H1 (cell line): ENCODE data around the gene COG4. TPM values are rescaled to one million over a fixed set of nuclear protein-coding genes. Genes with fewer than 3 reads are reported as not detected.
A peak's percentile ranks its signal among the peaks of the same experiment; 100 is the strongest.

Experiments
- CTCF ChIA-PET: fragments of 300-600 bp; sonication (Branson Sonifier 250); formaldehyde crosslinking; loops from one replicate; lab custom pipeline; 2021; ENCODE audit not compliant: partially characterized antibody; lab: Charles Lee
- POLR2A ChIA-PET: fragments of 300-600 bp; sonication (Branson Sonifier 250); formaldehyde crosslinking; loops from one replicate; lab custom pipeline; 2021; ENCODE audit warnings: inconsistent platforms; ENCODE audit not compliant: partially characterized antibody; lab: Charles Lee
- DNase-seq, 2 experiments: peaks; one replicate each; pipeline versions ENCODE4 v3.0.0 to v3.0.0-alpha.2; 2010 to 2022; ENCODE audit warnings: low spot score in 2 of 2, low read depth in 1 of 2, mixed read lengths in 1 of 2
- FAIRE-seq: peaks from 2 replicates; lab custom pipeline; 2011; peaks lifted over from hg19 to GRCh38; lab: Jason Lieb, UNC
- H2AFZ ChIP-seq: 2 replicates; pipeline ENCODE4 v1.8.1; 2012; ENCODE audit warnings: low read length, inconsistent platforms
- H2AK5ac ChIP-seq: 2 replicates; pipeline ENCODE4 v1.6.1; 2013; ENCODE audit warnings: low read depth, low read length
- H2BK120ac ChIP-seq: replicated peaks from 2 replicates; pipeline ENCODE3; 2013; ENCODE audit warnings: low read depth, low read length, inconsistent platforms
- H2BK12ac ChIP-seq: 2 replicates; pipeline ENCODE4 v1.6.1; 2013; ENCODE audit warnings: low read depth, low read length
- H2BK15ac ChIP-seq: 2 replicates; pipeline ENCODE4 v1.6.1; 2013; ENCODE audit warnings: low read length
- H2BK20ac ChIP-seq: 2 replicates; pipeline ENCODE4 v1.6.1; 2013; ENCODE audit warnings: low read length
- H2BK5ac ChIP-seq: 2 replicates; pipeline ENCODE4 v1.6.1; 2013; ENCODE audit warnings: low read depth, low read length
- H3K14ac ChIP-seq: 2 replicates; pipeline ENCODE4 v1.6.1; 2013; ENCODE audit warnings: inconsistent platforms; ENCODE audit not compliant: insufficient read length
- H3K18ac ChIP-seq: 2 replicates; pipeline ENCODE4 v1.6.1; 2013; ENCODE audit warnings: low read length; ENCODE audit errors: extremely low read depth
- H3K23ac ChIP-seq: 2 replicates; pipeline ENCODE4 v1.6.1; 2013; ENCODE audit warnings: inconsistent platforms; ENCODE audit not compliant: insufficient read length
- H3K23me2 ChIP-seq: 2 replicates; pipeline ENCODE4 v1.6.1; 2013; ENCODE audit warnings: low read depth, low read length
- H3K27ac ChIP-seq: 2 replicates; pipeline ENCODE4 v1.6.1; 2011; ENCODE audit warnings: low read depth, low read length, inconsistent platforms
- H3K27me3 ChIP-seq, 4 experiments: replicated peaks in 1 of 4; 1 replicate in 1 of 4; 2 replicates in 3 of 4; pipeline versions ENCODE4 v1.6.1 to v1.8.1; 2011 to 2013; ENCODE audit warnings: low read length in 3 of 4, mild to moderate bottlenecking in 3 of 4, inconsistent platforms in 2 of 4, mixed read lengths in 2 of 4, moderate library complexity in 1 of 4; ENCODE audit not compliant: control insufficient read depth in 3 of 4, insufficient read depth in 3 of 4; ENCODE audit errors: extremely low read depth in 1 of 4
- H3K36me3 ChIP-seq, 4 experiments: 2 replicates each; pipeline versions ENCODE4 v1.6.1 to v1.8.1; 2011 to 2013; ENCODE audit warnings: mild to moderate bottlenecking in 4 of 4, low read length in 3 of 4, moderate library complexity in 2 of 4, control low read depth in 1 of 4, inconsistent platforms in 1 of 4; ENCODE audit not compliant: insufficient read depth in 4 of 4, control insufficient read depth in 2 of 4
- H3K4ac ChIP-seq: replicated peaks from 2 replicates; pipeline ENCODE3; 2013; ENCODE audit warnings: low read length, low read depth, mixed read lengths, inconsistent platforms; ENCODE audit not compliant: insufficient read length
- H3K4me1 ChIP-seq, 4 experiments: replicated peaks in 1 of 4; 1 replicate in 1 of 4; 2 replicates in 3 of 4; pipeline versions ENCODE4 v1.6.1 to v1.8.1; 2011 to 2013; ENCODE audit warnings: low read length in 3 of 4, inconsistent platforms in 2 of 4, mixed read lengths in 1 of 4; ENCODE audit not compliant: insufficient read depth in 4 of 4, control insufficient read depth in 3 of 4
- H3K4me2 ChIP-seq, 2 experiments: 2 replicates each; pipeline versions ENCODE4 v1.6.1 to v1.8.1; 2011 to 2013; ENCODE audit warnings: low read depth in 2 of 2, low read length in 2 of 2, control low read depth in 1 of 2, inconsistent platforms in 1 of 2, mild to moderate bottlenecking in 1 of 2; ENCODE audit not compliant: insufficient read depth in 1 of 2
- H3K4me3 ChIP-seq, 4 experiments: fragments of 200-600, 300-600 bp in 1 of 4; sonication (generic), shearing (Covaris generic), sonication (Bioruptor Twin) in 1 of 4; 2 replicates each; pipeline versions ENCODE4 v1.5.1 to v1.8.1; 2011 to 2016; ENCODE audit warnings: low read length in 4 of 4, low read depth in 3 of 4, control low read depth in 2 of 4, inconsistent platforms in 2 of 4, mild to moderate bottlenecking in 2 of 4, mixed read lengths in 1 of 4, moderate library complexity in 1 of 4; ENCODE audit not compliant: insufficient read depth in 2 of 4; ENCODE audit errors: extremely low read depth in 1 of 4
- H3K56ac ChIP-seq: replicated peaks from 2 replicates; pipeline ENCODE3; 2013; ENCODE audit warnings: low read depth, mild to moderate bottlenecking, mixed read lengths, low read length, inconsistent platforms; ENCODE audit not compliant: insufficient read length
- H3K79me1 ChIP-seq: 2 replicates; pipeline ENCODE4 v1.6.1; 2013; ENCODE audit warnings: low read depth, low read length, control low read depth
- H3K79me2 ChIP-seq, 2 experiments: 2 replicates each; pipeline versions ENCODE4 v1.6.1 to v1.8.1; 2012 to 2013; ENCODE audit warnings: low read length in 2 of 2, mild to moderate bottlenecking in 2 of 2, inconsistent platforms in 1 of 2; ENCODE audit not compliant: insufficient read depth in 2 of 2, control insufficient read depth in 1 of 2
- H3K9ac ChIP-seq, 4 experiments: replicated peaks in 1 of 4; 1 replicate in 1 of 4; 2 replicates in 3 of 4; pipeline versions ENCODE4 v1.6.1 to v1.8.1; 2011 to 2013; ENCODE audit warnings: low read depth in 3 of 4, low read length in 3 of 4, control low read depth in 2 of 4, mild to moderate bottlenecking in 2 of 4, moderate library complexity in 2 of 4, inconsistent platforms in 1 of 4; ENCODE audit errors: extremely low read depth in 1 of 4
- H3K9me3 ChIP-seq, 2 experiments: 2 replicates each; pipeline versions ENCODE4 v1.6.1 to v1.8.1; 2012 to 2013; ENCODE audit warnings: mild to moderate bottlenecking in 2 of 2, moderate library complexity in 2 of 2, control low read depth in 1 of 2, inconsistent platforms in 1 of 2, low read depth in 1 of 2, low read length in 1 of 2, mixed read lengths in 1 of 2; ENCODE audit not compliant: insufficient read depth in 2 of 2
- H4K20me1 ChIP-seq, 2 experiments: replicated peaks in 1 of 2; 2 replicates each; pipeline versions ENCODE3 to v1.8.1; 2011 to 2013; ENCODE audit warnings: inconsistent platforms in 2 of 2, low read length in 2 of 2, mild to moderate bottlenecking in 1 of 2; ENCODE audit not compliant: insufficient read depth in 2 of 2, control insufficient read depth in 1 of 2
- H4K5ac ChIP-seq: 2 replicates; pipeline ENCODE4 v1.6.1; 2013; ENCODE audit warnings: low read length, low read depth, mixed read lengths, inconsistent platforms; ENCODE audit not compliant: insufficient read length
- H4K8ac ChIP-seq: 2 replicates; pipeline ENCODE4 v1.8.0; 2013; ENCODE audit warnings: mild to moderate bottlenecking, moderate library complexity, low read length, inconsistent platforms; ENCODE audit not compliant: insufficient read depth; ENCODE audit errors: extremely low read depth
- H4K91ac ChIP-seq: replicated peaks from 2 replicates; pipeline ENCODE3; 2013; ENCODE audit warnings: low read length, mixed read lengths, inconsistent platforms; ENCODE audit not compliant: insufficient read length
- CBX8 ChIP-seq: fragments of 300-800, 300-1000 bp; sonication (generic); IDR thresholded peaks from 2 replicates; pipeline ENCODE4 v1.7.1; 2016; ENCODE audit warnings: low read depth, low read length, borderline replicate concordance
- CREB1 ChIP-seq: IDR thresholded peaks from 2 replicates; pipeline ENCODE4 v1.6.1; 2012; ENCODE audit warnings: inconsistent platforms
- CTBP2 ChIP-seq: IDR thresholded peaks from 2 replicates; pipeline ENCODE4 v1.7.0; 2011; ENCODE audit warnings: borderline replicate concordance, mild to moderate bottlenecking, moderate library complexity, mixed read lengths, low read length; ENCODE audit not compliant: insufficient read depth, insufficient read length
- GTF2F1 ChIP-seq: IDR thresholded peaks from 2 replicates; pipeline ENCODE4 v1.6.1; 2012; ENCODE audit warnings: low read depth, low read length, improper control_type of control experiment, borderline replicate concordance
- JUN ChIP-seq: IDR thresholded peaks from 2 replicates; pipeline ENCODE4 v1.6.1; 2011; ENCODE audit warnings: low read depth, mild to moderate bottlenecking, improper control_type of control experiment, low read length
- KDM4A ChIP-seq: IDR thresholded peaks from one replicate; pipeline ENCODE4 v1.7.1; 2012; ENCODE audit warnings: low read depth, mild to moderate bottlenecking, moderate library complexity, low read length, inconsistent platforms; ENCODE audit not compliant: severe bottlenecking
- KDM5A ChIP-seq: fragments of 200-600 bp; IDR thresholded peaks from 2 replicates; pipeline ENCODE4 v1.7.1; 2012; ENCODE audit warnings: mild to moderate bottlenecking, low read length, inconsistent platforms, mixed read lengths
- NRF1 ChIP-seq: IDR thresholded peaks from 2 replicates; pipeline ENCODE4 v1.6.1; 2011; ENCODE audit warnings: mild to moderate bottlenecking, low read depth, low read length, improper control_type of control experiment
- RFX5 ChIP-seq: IDR thresholded peaks from 2 replicates; pipeline ENCODE4 v1.6.1; 2011; ENCODE audit warnings: low read depth, low read length, improper control_type of control experiment, borderline replicate concordance
- SIRT6 ChIP-seq: IDR thresholded peaks from one replicate; pipeline ENCODE4 v1.7.1; 2012; ENCODE audit warnings: low read length, inconsistent platforms
- SIX5 ChIP-seq: IDR thresholded peaks from 2 replicates; pipeline ENCODE4 v1.6.1; 2011; ENCODE audit warnings: mild to moderate bottlenecking, low read depth, low read length
- WGBS, 2 experiments: shearing (Covaris generic) in 1 of 2; methylation state at CpG; one replicate each; pipeline versions ENCODE4 v1.1.6 to v1.1.7; 2013 to 2015; ENCODE audit warnings: low lambda C conversion rate in 2 of 2, mixed read lengths in 2 of 2, inconsistent platforms in 1 of 2, low coverage in 1 of 2, missing lambda C conversion rate in 1 of 2; ENCODE audit not compliant: insufficient replicate concordance in 2 of 2, insufficient coverage in 1 of 2, insufficient read length in 1 of 2; ENCODE audit errors: extremely low coverage in 1 of 2, missing lambda C conversion rate in 1 of 2; 5-methylcytosine and 5-hydroxymethylcytosine counted together
- polyA plus RNA-seq, 7 experiments: library from polyadenylated mRNA; depleted of rRNA in 3 of 7; stranded (reverse) in 5 of 7; unstranded in 2 of 7; fragments of >200 nt in 5 of 7; fragments of 200-250 nt in 2 of 7; gene quantifications; 1 replicate in 5 of 7; 2 replicates in 1 of 7; 4 replicates in 1 of 7; pipeline versions ENCODE4 v1.2.1 to v1.2.3, GENCODE V29; 2011 to 2013; ENCODE audit warnings: missing spikeins in 2 of 7, mixed read lengths in 2 of 7
- total RNA-seq: library from RNA; stranded (reverse); fragmentation: NEBNext Ultra II Directional; extraction: Animal tissue kit (Norgen Biotek cat#: 25700); gene quantifications from 2 replicates; pipeline ENCODE4 v1.2.1, GENCODE V29; 2021
- TF ChIP-seq, protein P1 (sequence below): IDR thresholded peaks from 2 replicates; pipeline ENCODE4 v1.6.1; 2012; ENCODE audit warnings: inconsistent platforms

Gene COG4
- total and polyA plus RNA-seq, 2 of the 8 experiments (the other 6 are each of a cell fraction or from before 2014, with no cell fraction given): 46.1 to 50.2 TPM

DNA sequence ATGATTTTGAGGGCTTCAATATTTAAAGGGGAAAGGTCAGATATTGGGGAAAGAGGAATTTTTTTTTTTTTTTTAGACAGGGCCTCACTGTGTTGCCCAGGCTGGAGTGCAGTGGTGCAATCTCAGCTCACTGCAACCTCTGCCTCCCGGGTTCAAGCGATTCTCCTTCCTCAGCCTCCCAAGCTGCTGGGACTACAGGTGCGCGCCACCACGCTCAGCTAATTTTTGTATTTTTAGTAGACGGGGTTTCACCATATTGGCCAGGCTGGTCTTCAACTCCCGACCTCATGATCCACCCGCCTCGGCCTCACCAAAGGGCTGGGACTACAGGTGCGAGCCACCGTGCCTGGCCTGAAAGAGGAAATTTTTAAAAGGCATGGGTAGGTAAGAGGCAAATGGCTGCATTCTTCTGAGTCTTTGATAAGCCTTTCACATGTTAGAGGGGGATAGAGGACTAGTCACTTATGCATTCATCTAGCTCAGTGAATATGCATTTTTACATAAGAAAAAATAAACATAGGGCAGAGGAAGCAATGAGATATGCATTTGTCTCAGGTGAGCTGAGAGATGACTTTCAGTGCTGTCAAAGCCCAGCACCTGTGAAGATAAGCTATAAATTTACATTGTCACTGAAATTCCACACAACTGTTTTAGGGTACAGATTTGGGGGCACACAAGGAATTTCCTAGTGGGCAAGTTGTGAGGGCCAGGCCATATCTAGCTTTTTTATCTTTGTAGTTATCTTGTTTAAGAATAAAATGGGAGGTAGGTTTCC is 70.0 kb downstream of the COG4 start:
- Histone ChIP-seq H3K79me2 (no peaks in the 10 kb centered on the region), H2AFZ (no peak overlapping the region; the same call in 1 of the 2 replicates), H3K56ac (no peak overlapping the region), H2BK15ac (no peak overlapping the region), H3K9ac (peak overlapping the region in 1 of 4 experiments; percentile 67; a peak in 1 of 7 replicates), H3K36me3 (no peaks in the 10 kb centered on the region), H3K27ac (no peak overlapping the region), H3K18ac (no peak overlapping the region), H4K91ac (no peak overlapping the region), H4K8ac (no peak overlapping the region), H3K4me1 (peaks cover 0 to 2% (median 0%) of the 10 kb centered on the region in 4 experiments; a peak in 1 of 7 replicates), H4K5ac (no peak overlapping the region), H3K23me2 (no peaks in the 10 kb centered on the region; the same call in 1 of the 2 replicates), H3K9me3 (no peaks in the 10 kb centered on the region), H4K20me1 (no peaks in the 10 kb centered on the region), H3K79me1 (no peaks in the 10 kb centered on the region), H2BK20ac (no peak overlapping the region), H2AK5ac (no peak overlapping the region), H2BK120ac (no peak overlapping the region), H2BK5ac (no peak overlapping the region), H3K23ac (no peak overlapping the region), H3K4me3 (peak overlapping the region; percentile 44 to 83 (median 78)), H2BK12ac (no peak overlapping the region), H3K27me3 (no peaks in the 10 kb centered on the region), H3K4me2 (peak overlapping the region; percentile 42 to 81), H3K14ac (no peak overlapping the region), H3K4ac (no peak overlapping the region)
- WGBS, 2 experiments: 91% methylated on average over 11 of the region's 11 CpGs; no CpG with 5 or more reads in 1 of the 2 experiments
- DNase-seq (no peak), FAIRE-seq (no peak)
- CTCF ChIA-PET: interaction anchor here (0.6 to 5.3 kb wide), 14 partner anchors 11 to 80 kb away, joined by 3 to 37 read pairs (median 4); partner anchors contain the start of gene ST3GAL2
- POLR2A ChIA-PET: interaction anchor here (1.1 to 5.1 kb wide), 12 partner anchors 10 to 166 kb away, joined by 3 to 37 read pairs (median 5); partner anchors contain the start of gene ST3GAL2
- no peak for TF ChIP-seq CBX8
- no peak for TF ChIP-seq JUN
- no peak for TF ChIP-seq GTF2F1
- no peak for TF ChIP-seq SIX5
- no peak for TF ChIP-seq KDM4A
- TF ChIP-seq CTBP2: no peak
- TF ChIP-seq SIRT6: no peak
- no peak for TF ChIP-seq KDM5A
- TF ChIP-seq NRF1: no peak
- TF ChIP-seq CREB1: no peak
- TF ChIP-seq RFX5: no peak
- TF ChIP-seq, protein P1, sequence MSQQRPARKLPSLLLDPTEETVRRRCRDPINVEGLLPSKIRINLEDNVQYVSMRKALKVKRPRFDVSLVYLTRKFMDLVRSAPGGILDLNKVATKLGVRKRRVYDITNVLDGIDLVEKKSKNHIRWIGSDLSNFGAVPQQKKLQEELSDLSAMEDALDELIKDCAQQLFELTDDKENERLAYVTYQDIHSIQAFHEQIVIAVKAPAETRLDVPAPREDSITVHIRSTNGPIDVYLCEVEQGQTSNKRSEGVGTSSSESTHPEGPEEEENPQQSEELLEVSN: no peak
